A549 treated with dexamethasone at 1 μM for 4 hours (cell line): Measurements from ENCODE around the gene SOX21. TPM values are rescaled to one million over a fixed set of nuclear protein-coding genes. Genes with fewer than 3 reads are reported as not detected.

Source experiments
- total RNA-seq: library from RNA; stranded (reverse); fragments of 200-300 nt; extraction: Qiagen RNA extraction; gene quantifications from 5 replicates; pipeline ENCODE4 v1.2.3, GENCODE V29; 2022

SOX21 gene
- total RNA-seq: 0.21 to 0.43 TPM (median 0.40 TPM) in 5 replicates

GRCh38 chr13:94712287-94712811 is at the start of gene SOX21:
Gene SOX21 (minus strand): TSS chr13:94712545. CDS start chr13:94712049, 496 bp downstream.

Other genes starting within 250 kb of the SOX21 start
- gene DCT, start 232.9 kb downstream of the SOX21 start, total RNA-seq: 0.04 TPM in 1 of 5 replicates, not detected in the others
- 7.5 to 8.4 TPM (median 8.2 TPM) in 5 replicates for gene TGDS, start 116.4 kb downstream of the SOX21 start, total RNA-seq
- gene GPR180, start 110.7 kb downstream of the SOX21 start, total RNA-seq: 2.2 to 3.7 TPM (median 3.3 TPM) in 5 replicates